ENCODE results near the gene PIEZO2. TPM values are rescaled to one million over a fixed set of nuclear protein-coding genes. Genes with fewer than 3 reads are reported as not detected.

The PIEZO2 gene
- total and polyA plus RNA-seq, 11 donors = 0.04 to 4.9 (median 0.20) TPM; not detected in 2

- no peak for DNase-seq
- H3K4me1 ChIP-seq = peaks cover 0 to 8% (median 0%) of the 10 kb centered on the region in 12 donors
- no peak overlapping the region for H3K4me3 ChIP-seq
- no peak for ATAC-seq
- intact Hi-C loops (cut with DNase I) = loop anchor here in 1 of 10 donors (10.0 kb wide), 1 partner anchor 365 kb away; no protein-coding TSS in a partner anchor
- H3K9me3 ChIP-seq = no peaks in the 10 kb centered on the region
- no peaks in the 10 kb centered on the region for H3K36me3 ChIP-seq
- peaks cover 0 to 6% (median 0%) of the 10 kb centered on the region in 9 donors for H3K27me3 ChIP-seq
- H3K27ac ChIP-seq = no peak overlapping the region
- whole genome bisulfite sequencing, 4 donors = 34 to 43% (median 39%) methylated on average over 9 of the region's 9 CpGs
- TF ChIP-seq, protein P1, sequence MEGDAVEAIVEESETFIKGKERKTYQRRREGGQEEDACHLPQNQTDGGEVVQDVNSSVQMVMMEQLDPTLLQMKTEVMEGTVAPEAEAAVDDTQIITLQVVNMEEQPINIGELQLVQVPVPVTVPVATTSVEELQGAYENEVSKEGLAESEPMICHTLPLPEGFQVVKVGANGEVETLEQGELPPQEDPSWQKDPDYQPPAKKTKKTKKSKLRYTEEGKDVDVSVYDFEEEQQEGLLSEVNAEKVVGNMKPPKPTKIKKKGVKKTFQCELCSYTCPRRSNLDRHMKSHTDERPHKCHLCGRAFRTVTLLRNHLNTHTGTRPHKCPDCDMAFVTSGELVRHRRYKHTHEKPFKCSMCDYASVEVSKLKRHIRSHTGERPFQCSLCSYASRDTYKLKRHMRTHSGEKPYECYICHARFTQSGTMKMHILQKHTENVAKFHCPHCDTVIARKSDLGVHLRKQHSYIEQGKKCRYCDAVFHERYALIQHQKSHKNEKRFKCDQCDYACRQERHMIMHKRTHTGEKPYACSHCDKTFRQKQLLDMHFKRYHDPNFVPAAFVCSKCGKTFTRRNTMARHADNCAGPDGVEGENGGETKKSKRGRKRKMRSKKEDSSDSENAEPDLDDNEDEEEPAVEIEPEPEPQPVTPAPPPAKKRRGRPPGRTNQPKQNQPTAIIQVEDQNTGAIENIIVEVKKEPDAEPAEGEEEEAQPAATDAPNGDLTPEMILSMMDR (IDR thresholded peaks at IDR 0.05) = no peak
- no peak for TF ChIP-seq POLR2A (IDR thresholded peaks at IDR 0.05)
These were observed 59.2 kb downstream of the PIEZO2 start for GRCh38 chr18:11089931-11090715.

GRCh38 chr18:11081009-11081532 is 68.3 kb downstream of the PIEZO2 start:
- Histone ChIP-seq H3K4me1 (no peaks in the 10 kb centered on the region), H3K4me3 (no peak overlapping the region), H3K9me3 (no peaks in the 10 kb centered on the region), H3K27me3 (peaks cover 0 to 4% (median 0%) of the 10 kb centered on the region in 9 donors), H3K36me3 (no peaks in the 10 kb centered on the region), H3K27ac (no peak overlapping the region)
- TF ChIP-seq POLR2A (IDR thresholded peaks at IDR 0.05) = no peak
- TF ChIP-seq, protein P1 (IDR thresholded peaks at IDR 0.05) = no peak
- DNase-seq = no peak
- WGBS, 4 donors = 79 to 93% (median 89%) methylated on average over 2 of the region's 2 CpGs
- intact Hi-C loops (cut with DNase I) = no loop called here
- ATAC-seq = no peak

GRCh38 chr18:11078491-11078890 is 70.9 kb downstream of the PIEZO2 start:
- H3K36me3 ChIP-seq = no peaks in the 10 kb centered on the region
- H3K9me3 ChIP-seq = no peaks in the 10 kb centered on the region
- H3K27me3 ChIP-seq = peaks cover 0 to 4% (median 0%) of the 10 kb centered on the region in 9 donors
- DNase-seq = no peak
- no peaks in the 10 kb centered on the region for H3K4me1 ChIP-seq
- ATAC-seq = no peak
- TF ChIP-seq POLR2A (IDR thresholded peaks at IDR 0.05) = no peak
- TF ChIP-seq, protein P1 (IDR thresholded peaks at IDR 0.05) = no peak
- WGBS, 4 donors = 82 to 87% (median 84%) methylated on average over 4 of the region's 4 CpGs
- no peak overlapping the region for H3K4me3 ChIP-seq
- intact Hi-C loops (cut with DNase I) = no loop called here
- no peak overlapping the region for H3K27ac ChIP-seq

DNA sequence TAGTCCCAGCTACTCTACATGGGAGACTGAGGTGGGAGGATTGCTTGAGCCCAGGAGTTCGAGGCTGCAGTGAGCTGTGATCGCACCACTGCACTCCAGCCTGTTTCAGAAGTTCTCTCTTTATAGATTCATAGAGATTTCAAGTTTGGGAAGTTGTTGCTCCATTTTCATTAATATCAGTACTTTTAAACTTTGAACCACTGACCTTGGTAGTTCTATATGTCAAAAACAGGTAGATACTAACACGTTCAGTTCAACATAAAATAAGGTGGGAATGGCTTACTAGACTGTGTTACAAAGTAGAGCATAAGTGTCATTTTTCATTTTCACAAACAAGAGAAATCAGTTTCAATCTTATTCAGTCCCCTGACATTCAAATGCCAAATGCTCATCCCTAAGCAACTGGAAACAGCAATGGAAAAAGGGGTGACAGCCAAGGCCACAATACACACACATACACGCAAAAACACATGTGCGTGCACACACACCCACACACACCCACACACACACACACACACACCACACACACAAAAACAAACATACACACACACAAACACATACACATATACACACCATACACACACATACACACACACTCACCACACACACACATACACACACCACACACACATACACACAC is 71.7 kb downstream of the PIEZO2 start:
- Histone ChIP-seq H3K4me1 (no peaks in the 10 kb centered on the region), H3K4me3 (no peak overlapping the region), H3K36me3 (no peaks in the 10 kb centered on the region), H3K9me3 (no peaks in the 10 kb centered on the region), H3K27ac (no peak overlapping the region), H3K27me3 (peaks cover 0 to 4% (median 0%) of the 10 kb centered on the region in 9 donors)
- ATAC-seq (no peak), DNase-seq (no peak)
- no peak for TF ChIP-seq POLR2A (IDR thresholded peaks at IDR 0.05)
- TF ChIP-seq, protein P1 (IDR thresholded peaks at IDR 0.05) = no peak
- 90 to 94% (median 92%) methylated on average over 5 of the region's 5 CpGs for WGBS, 4 donors
- intact Hi-C loops (cut with DNase I) = no loop called here

Data from heart left ventricle (tissue), 16 donors.